Stimulated activated CD8-positive, alpha-beta memory T cell treated with anti-CD3 and anti-CD28 coated beads, Interleukin-12 subunit alpha, Interleukin-12 subunit beta, amount 100 ng/mL, for 4 hours (primary cell): ENCODE measurements around the gene GEMIN5.
"Not testable (repeated sequence)": the region's sequence is repeated elsewhere in the genome, so short reads cannot be mapped to it uniquely, and the experiment has no call there.

Experiments used
- DNase-seq: peaks from one replicate; pipeline ENCODE4 v3.0.0-alpha.2; 2020; ENCODE audit warnings: low read depth

GEMIN5 gene

GRCh38 chr5:154940772-154941620 is 3.0 kb upstream of the GEMIN5 start, which contains the start of gene MRPL22:
TSS of gene MRPL22 (plus strand) at chr5:154941073. CDS start at chr5:154941111, 38 bp downstream.
- DNase-seq: peak; percentile 86

DNA sequence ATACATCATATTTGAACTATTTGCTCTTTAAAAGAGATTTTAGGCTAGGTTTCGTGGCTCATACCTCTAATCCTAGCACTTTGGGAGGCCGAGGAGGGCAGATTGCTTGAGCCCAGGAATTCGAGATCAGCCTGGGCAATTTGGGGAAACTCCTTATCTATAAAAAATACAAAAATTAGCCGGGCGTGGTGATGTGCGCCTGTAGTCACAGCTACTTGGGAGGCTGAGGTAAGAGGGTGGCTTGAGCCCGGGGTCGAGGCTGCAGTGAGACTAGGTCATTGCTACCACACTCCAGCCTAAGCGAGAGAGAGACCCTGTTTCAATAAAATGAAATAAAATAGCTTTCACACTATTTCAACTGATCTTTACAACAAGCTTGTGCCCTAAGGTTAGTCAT is 2.4 kb upstream of the GEMIN5 start:
- DNase-seq: no peak

GRCh38 chr5:154939387-154939786 is 1.4 kb upstream of the GEMIN5 start:
- DNase-seq: not testable (repeated sequence)

DNA sequence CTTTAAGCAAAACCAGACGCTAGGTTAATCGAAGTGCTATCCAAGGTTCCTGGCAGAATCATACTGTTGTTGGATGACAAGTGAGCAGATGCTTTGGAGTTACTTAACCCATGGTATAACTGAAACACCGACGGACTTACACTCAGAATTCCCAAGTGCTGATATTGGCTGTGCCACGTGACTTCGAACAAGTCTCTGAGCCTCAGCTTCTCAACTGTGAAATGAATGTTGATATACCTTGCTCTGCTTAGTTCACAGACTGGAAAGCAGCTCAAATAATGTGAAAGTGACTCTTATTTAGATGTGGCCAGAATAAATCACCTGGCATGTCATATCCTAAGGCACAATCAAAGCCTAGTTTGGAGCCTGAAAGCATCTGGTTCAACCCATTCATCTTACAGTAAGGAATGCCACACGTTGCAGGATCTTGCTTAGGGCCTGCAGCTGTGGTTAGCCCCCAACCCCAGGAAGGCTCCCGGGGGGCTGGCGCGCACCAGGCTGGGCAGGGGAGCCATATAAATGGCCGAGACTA is 759 bp downstream of the GEMIN5 start:
- no peak for DNase-seq

GRCh38 chr5:154934881-154935280 is 3.1 kb downstream of the GEMIN5 start:
- no peak for DNase-seq

DNA sequence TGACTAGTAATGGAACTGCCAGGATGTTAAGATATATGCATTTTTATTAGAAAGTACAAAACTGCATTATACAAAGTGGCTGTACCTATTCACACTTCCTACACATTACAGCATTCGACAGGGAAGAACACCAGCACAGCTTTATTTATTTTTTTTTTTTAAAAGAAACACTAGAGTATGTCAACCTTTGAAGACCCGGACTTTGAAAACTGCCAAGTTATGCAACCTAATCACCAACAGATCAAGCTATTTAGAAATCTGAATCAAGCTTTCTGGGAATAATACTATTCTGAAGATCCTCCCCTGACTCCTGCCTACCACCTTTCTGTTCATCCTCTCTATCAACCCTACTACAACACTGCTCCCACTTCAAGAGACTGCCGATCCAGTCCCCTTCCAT is 4.5 kb downstream of the GEMIN5 start:
- no peak for DNase-seq

DNA sequence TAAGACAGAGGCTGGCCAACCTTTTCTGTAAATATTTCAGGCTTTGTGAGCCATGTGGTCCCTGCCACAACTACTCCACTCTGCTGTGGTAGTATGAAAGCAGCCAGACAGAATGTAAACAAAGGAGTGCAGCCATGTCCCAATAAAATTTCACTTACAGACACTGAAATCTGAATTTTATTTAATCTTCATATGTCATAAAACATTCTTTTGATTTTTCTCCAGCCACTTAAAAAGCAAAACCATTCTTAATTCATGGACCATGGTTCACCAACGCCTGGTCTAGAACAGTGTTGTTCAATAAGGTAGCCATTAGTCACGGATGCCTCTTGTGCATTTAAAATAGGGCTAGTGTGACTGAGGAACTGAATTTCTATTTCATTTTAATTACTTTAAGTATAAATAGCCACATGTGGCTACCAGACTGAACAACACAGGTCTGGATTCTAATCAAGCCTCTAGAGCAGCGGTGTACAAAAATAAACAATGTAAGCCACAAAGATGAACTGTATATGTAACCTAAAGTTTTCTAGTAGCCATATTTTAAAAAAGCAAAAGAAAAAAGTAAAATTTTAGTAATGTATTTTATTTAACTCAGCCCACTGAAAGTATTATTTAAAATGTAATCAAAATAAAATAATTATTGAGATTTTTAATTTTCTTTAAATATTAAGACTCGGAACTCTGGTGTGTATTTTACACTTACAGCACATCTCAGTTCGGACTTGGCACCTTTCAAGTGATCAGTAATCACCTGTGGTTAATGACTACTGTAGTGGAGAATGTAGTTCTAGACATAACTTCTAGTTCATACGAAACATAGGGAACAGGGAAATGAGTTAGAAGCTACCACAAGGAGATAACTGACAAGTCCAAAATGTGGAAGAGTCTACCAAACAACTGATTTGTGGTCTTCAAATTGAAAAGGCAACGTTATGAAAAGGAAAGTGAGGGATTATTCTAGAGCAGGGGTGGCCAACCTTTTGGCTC is 14.3 kb downstream of the GEMIN5 start:
- DNase-seq: no peak

DNA sequence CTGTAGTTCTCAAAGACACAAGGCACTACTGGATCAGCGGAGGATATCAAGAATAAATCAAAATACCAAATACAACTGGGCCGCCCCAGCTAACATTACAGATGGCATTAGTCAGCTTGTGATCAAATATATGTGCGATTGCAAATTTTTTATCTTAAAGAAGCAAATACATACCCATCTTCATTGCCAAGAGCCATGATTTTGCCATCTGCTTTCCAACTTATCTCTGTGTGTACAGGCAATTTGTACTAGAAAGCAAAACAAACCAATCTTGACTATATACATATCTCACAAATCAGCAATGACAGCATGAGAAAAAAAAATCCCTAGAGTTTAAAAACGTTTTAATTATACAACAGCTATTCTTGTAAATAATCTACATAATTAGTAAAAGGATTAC is 20.3 kb downstream of the GEMIN5 start:
- DNase-seq: no peak

GRCh38 chr5:154916874-154917273 is 21.1 kb downstream of the GEMIN5 start:
- no peak for DNase-seq

GRCh38 chr5:154905601-154906000 is 32.4 kb downstream of the GEMIN5 start:
- DNase-seq: not testable (repeated sequence)

- no peak for DNase-seq
These were observed 36.1 kb downstream of the GEMIN5 start for GRCh38 chr5:154901913-154902312.

DNA sequence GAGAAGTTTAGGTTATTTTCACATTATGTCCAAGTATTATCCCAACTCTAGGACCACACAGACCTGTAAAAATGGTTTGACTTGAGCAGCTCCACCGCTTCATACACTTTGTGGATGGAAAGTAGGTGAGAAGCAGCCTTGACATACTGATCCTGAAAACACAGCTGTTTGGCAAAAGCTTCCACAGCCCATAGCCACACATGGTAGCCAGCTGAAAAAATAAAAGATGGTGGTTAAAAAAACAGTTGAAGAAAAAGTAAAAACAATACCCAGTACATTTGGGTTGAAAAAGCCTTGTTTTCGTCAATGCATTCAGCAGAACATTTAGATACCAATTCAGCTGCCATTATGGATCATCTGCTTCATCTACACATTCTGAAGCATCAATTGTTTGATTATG is 36.7 kb downstream of the GEMIN5 start:
- no peak for DNase-seq

DNA sequence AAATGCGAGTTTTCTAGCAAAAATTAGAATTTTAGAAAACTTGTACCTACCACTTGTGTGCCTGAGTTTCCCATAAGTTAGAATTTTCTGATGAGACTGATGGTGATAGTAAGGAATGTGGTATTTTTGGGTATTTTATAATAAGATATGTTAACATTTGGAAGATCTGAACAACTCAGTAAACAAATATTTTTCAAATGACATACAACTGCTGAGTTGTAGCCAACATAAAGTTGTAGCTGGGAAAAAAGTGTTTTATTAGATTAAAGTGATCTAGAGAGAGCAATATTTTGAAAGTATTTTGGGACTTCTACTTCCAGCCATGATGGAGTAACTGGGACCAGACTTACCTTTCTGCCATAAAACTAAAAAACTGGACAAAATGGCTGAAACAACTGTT is 37.9 kb downstream of the GEMIN5 start:
- DNase-seq: no peak

- DNase-seq: no peak
These were observed 38.7 kb downstream of the GEMIN5 start for GRCh38 chr5:154899151-154899816.

- DNase-seq: no peak
These were observed 39.8 kb downstream of the GEMIN5 start for GRCh38 chr5:154898210-154898609.

GRCh38 chr5:154896562-154897165 is 41.3 kb downstream of the GEMIN5 start:
- no peak for DNase-seq

- DNase-seq: no peak
These were observed 42.1 kb downstream of the GEMIN5 start for GRCh38 chr5:154895606-154896561.

DNA sequence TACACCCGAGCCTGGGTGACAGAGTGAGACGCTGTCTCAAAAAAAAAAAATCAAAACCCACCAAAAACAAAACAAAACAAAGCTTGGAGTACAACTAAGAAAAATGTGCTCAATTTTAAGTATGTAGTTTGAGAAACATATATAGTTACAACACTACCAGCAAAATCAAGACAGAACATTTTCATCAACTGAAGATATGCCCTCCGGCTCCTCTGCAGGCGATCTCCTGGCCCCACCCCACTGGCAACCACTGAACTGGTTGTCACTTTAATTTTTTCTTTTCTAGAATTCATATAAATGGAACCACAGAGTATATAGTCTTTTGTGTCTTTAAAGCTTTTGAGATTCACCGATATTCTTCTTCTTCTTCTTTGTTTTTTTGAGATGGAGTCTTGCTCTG is 44.6 kb downstream of the GEMIN5 start:
- no peak for DNase-seq

DNA sequence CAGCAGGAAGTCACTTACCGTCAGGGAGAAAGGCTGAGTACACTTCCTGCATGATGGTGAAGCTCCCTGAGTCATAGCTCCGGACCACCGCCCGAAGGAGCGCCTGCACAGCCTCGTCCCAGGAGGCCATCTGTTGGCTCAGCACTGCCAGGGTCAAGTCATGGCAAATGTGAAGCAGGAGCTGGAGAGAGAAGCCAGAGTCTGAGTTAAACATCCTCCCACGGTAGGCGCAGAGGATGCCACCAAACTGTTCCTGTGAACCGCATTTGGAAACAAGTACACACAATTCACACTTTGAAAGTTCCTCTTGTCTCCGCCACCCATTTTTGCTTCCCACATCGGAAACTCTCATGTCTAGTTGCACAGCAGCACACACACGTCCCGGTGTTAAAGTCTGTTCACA is 45.6 kb downstream of the GEMIN5 start:
- no peak for DNase-seq

GRCh38 chr5:154885439-154885838 is 52.6 kb downstream of the GEMIN5 start:
- no peak for DNase-seq
